Endometrium (tissue), 2 donors: Measurements from ENCODE around the gene ZNF606.
"Not testable (repeated sequence)": the region's sequence is repeated elsewhere in the genome, so short reads cannot be mapped to it uniquely, and the experiment has no call there.

ENCODE experiments used
- FAIRE-seq: peaks from 2 replicates; lab custom pipeline; 2012; peaks lifted over from hg19 to GRCh38; lab: Jason Lieb, UNC
- donor health status: control.
- donor health status: control.

The ZNF606 gene

DNA sequence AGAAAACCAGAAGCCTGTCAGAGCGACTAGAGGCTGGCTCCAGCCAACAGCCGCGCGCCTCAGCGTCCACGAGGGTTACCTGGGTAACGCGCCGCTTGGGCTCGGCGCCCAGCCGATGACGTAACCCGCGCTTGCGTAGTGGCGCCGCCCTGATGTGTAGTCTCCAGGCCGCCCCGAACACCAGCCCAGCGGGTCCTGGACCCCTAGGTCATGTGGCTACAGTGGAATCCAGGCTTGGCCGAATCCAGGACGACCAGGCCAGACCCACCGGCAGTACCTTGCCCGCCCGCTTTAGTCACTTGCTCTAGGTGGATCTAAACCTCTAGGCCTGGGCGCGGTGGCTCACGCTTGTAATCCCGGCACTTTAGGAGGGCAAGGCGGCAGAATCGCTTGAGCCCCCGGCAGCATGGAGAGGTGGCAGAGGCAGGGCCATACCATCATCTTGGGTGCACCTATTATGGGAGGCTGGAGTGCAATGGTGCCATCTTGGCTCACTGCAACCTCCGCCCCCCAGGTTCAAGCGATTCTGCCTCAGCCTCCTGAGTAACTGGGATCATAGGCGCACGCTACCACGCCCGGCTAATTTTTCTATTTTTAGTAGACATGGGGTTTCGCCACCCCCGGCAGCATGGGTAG, 7.2 kb upstream of the ZNF606 start:
- peak; percentile 60 for FAIRE-seq

- no peak for FAIRE-seq
Observed at GRCh38 chr19:58009301-58009665, 6.7 kb upstream of the ZNF606 start.

DNA sequence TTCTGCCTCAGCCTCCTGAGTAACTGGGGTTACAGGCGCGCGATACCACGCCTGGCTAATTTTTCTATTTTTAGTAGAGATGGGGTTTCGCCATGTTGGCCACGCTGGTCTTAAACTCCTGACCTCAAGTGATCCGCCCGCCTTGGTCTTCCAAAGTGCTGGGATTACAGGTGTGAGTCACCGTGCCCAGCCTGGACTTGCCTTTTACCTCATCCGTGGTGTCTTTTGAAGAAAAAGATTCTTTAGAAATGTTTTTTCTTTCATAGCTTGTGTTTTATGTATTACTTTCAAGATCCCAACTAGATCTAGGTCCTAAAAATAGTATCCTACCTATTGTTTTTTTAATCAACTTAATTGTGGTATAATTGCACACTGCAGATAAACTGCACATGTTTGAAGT, 6.3 kb upstream of the ZNF606 start:
- FAIRE-seq: not testable (repeated sequence)

DNA sequence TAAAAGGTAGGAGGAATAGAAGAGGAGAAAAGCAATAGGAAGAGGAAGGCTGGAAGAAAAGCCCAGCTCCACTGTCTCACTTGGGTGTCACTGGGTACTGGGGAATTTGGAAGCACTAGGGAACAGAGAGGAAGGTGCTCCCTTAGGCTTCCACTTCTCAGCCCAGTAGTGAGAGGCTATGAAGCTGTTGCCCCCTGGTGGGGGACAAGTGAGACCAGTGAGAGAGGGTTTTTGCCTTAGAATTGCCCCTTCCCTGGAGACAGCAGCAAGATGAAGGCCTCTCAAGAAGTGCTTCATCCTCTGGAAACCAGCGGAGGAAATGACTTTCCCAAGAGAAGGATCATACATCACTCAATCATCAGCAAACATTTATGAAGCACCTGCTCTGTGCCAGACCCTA, 4.7 kb upstream of the ZNF606 start:
- FAIRE-seq: no peak

- no peak for FAIRE-seq
Observed at GRCh38 chr19:58003174-58003828, 681 bp upstream of the ZNF606 start.

- FAIRE-seq: no peak
Observed at GRCh38 chr19:58001895-58002369, 688 bp downstream of the ZNF606 start.

- no peak for FAIRE-seq
Observed at GRCh38 chr19:58000677-58001076, 1.9 kb downstream of the ZNF606 start.

DNA sequence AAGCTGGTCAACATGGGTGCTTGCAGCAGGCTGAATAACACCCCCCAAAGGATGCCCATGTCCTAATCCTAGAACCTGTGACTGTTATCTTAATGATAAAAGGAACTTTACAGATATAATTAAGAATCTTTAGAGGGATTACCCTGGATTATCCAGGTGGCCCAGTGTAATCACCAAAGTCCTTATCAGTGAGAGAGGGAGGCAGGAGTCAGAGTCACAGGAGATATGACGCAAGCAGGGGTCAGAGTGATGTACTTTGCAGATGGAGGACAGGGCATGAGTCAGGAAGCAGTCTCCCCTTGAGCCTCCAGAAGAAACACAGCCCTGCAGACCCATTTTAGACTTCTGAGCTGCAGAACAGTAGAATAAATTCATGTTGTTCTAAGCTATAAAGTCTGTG, 9.8 kb downstream of the ZNF606 start:
- FAIRE-seq: no peak

GRCh38 chr19:57978586-57979289, 23.9 kb downstream of the ZNF606 start:
- no peak for FAIRE-seq

DNA sequence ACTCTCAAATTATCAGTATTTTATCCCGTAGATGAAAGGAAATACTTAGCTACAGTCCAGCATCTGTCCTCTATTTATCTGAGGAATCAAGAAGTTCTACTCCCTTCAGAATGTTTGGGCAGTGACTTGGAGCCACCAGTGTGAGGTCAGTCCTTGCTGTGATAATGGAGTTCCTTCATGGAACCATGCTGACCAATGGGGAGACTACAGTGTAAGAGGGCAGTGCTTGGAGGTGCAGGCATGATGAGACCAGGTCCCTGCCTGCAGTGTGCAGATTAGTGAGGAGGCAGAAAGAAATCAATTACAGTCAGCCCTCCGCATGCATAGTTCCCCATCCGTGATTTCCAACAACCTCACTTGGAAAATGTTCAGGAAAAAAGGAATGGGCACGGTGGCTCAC, 28.2 kb downstream of the ZNF606 start, which contains the start of gene C19orf18:
Gene C19orf18 (minus strand): TSS at position 101 of the 400 bp plus-strand sequence. CDS start 102 bp downstream, outside the sequence.
- FAIRE-seq: no peak

DNA sequence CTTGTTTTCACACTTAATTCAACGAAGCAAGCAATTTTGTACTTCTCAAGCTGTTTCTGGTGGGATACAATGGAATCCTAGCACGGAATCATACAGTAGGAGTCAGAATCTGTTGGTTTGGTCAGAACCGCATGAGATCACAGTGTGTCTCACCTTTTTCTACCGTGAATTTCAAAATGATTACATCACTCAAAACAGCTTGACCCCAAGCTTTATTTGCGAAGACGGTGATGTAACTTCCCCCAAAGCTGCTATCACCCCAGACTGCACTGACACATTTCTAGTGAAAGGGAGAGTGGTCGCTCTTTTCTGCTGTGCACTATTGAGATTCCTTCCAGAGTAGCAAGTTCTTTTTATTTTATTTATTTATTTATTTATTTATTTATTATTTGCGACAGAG, 37.9 kb downstream of the ZNF606 start:
- no peak for FAIRE-seq

DNA sequence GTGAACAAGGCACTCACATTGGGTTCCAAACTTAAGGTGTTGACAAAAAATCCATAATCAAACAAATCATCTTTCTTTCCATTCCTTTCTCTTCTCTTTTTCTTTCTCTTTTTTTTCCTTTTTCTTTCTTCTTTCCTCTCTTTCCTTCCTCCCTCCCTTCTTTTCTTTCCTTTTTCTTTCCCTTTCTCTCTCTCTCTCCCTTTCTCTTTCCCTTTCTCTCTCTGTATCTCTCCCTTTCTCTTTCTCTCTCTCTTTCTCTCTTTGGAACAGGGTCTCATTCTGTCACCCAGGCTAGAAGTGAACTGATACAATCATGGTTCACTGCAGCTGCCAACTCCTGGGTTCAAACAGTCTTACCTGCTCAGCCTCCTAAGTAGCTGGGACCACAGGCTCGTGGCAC, 40.8 kb downstream of the ZNF606 start:
- FAIRE-seq: no peak

DNA sequence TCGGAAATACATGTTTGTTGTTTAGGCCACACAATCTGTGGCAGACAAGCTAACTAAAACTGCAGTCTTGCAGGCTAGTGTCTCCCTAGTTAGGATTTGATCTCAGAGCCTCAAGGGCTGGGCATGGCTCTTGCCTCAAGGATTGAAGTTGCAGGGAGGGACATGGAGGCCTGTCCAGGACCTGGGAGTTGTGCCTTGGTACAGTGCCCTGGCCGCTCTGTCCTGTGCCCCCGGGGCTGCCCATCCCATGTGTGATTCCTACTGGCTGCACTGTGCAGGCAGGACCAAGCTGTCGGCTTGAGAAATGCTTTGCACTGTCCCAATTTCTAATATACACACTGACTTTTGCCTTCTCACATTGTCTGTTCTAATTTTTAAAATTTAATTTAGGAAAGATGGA, 47.6 kb downstream of the ZNF606 start:
- FAIRE-seq: no peak

GRCh38 chr19:57949702-57950101, 52.9 kb downstream of the ZNF606 start:
- no peak for FAIRE-seq

DNA sequence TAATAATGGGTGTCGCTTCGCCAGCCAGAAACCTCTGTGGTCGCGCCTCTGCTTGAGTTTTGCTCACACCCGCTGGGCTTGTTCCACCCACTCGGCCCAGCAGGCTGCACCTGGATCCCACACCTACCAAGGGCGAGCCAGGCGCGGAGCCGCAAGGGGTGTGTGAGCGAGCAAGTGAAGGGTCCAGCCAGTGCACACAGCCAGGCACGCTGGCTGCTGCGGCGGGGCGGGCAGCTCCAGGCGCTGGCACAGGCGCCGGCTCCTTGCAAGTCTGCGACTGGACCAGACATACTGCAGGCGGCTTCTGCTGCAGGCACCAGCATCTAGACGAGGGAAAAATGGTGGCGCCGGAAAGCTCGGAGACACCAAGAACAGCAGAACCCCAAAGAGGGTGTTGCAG, 53.3 kb downstream of the ZNF606 start:
- no peak for FAIRE-seq

DNA sequence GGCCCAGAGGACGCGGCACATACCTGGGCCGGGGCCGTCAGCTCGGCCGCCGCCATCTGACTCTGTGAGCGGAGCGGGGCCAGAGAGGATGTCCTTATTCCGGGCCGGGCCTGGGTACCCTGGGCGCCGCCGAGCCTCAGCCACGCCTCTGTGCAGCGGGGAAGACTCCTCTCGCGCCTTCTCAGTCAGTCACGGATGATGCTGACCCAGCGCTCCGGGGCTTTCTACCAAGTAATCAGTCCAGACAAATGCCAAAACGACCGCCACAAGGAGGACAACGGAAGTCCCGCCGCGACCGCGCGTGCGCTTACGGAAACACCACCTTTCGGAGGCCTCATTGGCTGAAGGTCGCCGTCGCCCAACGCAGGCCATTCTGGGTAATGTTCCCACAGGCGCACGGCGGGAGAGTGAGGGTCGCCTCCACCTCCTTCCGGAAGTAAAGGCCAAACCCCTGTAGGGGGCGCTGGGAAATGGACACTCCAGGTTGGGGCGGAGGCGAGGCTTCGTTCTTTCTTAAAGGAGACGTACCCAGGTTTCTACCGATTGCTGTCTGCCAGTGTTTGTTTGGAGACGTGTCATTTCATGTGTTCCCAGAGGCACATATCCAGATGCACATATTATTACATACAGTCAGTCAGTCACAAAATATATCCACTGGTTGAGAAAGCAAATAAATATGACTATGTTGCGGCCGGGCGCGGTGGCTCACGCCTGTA, 55.0 kb downstream of the ZNF606 start, which contains the start of gene ZNF256:
Gene ZNF256 (minus strand): TSS at position 288 of the 716 bp plus-strand sequence. CDS start 232 bp downstream, at position 56.
- peak; percentile 96 for FAIRE-seq

DNA sequence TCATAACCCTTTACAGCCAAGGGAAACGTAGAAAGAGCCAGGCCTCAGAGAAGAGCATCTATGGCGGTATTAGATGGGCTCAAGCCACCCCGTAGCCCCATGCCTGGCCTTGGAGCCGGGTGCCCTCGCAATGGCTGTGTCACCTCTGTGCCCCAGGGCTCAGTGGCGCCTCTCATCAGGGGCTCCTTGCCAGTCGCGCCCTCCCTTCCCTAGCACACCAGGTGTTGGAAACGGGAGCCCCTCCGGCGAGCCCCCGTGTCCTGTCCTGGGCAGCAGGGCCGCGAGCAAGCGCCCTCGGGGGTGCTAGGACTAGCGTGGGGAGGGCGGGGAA, 55.6 kb downstream of the ZNF606 start:
- FAIRE-seq: no peak

GRCh38 chr19:57946316-57946715, 56.3 kb downstream of the ZNF606 start:
- FAIRE-seq: no peak

GRCh38 chr19:57941593-57941992, 61.0 kb downstream of the ZNF606 start:
- FAIRE-seq: no peak

GRCh38 chr19:57935731-57936130, 66.9 kb downstream of the ZNF606 start:
- FAIRE-seq: no peak

GRCh38 chr19:57934820-57935665, 67.6 kb downstream of the ZNF606 start, which contains the start of gene ZNF418:
Gene ZNF418, minus strand, starts transcription at chr19:57935402. Its CDS starts 1,580 bp downstream, at chr19:57933822.
- no peak for FAIRE-seq

DNA sequence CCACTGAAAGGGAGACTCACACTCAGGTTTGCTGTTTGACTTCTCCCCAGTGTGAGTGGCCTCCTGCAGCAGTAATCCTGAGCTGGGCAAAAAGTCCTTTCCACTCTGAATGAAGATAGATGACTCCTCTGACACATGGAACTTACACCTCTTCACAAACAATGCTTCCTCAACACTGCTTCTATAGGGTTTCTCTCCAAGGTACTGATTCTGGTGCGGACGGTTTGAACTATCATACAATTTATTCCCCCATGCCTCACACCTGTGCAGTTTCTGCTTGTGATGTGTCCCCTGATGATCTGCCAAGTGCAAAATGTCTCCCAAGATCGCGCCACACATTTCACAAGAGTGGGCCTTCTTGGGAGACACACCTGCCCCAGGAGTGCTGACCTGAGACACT, 75.0 kb downstream of the ZNF606 start:
- no peak for FAIRE-seq
